Coronary artery (tissue), 2 donors: ENCODE results near the gene EFNA1.

Experiments
- DNase-seq: peaks from one replicate; pipeline ENCODE4 v3.0.0-alpha.2; 2017; ENCODE audit warnings: low spot score
- H3K27ac ChIP-seq, 2 donors: fragments of 200-600 bp; sonication (generic); one replicate each; pipeline ENCODE4 v1.5.1; 2016 to 2019
- H3K4me3 ChIP-seq: fragments of 200-600 bp; sonication (generic); 2 replicates; pipeline ENCODE4 v1.5.1; 2016; ENCODE audit warnings: mild to moderate bottlenecking, moderate library complexity
- CTCF ChIP-seq: fragments of 200-600 bp; sonication (generic); IDR thresholded peaks from one replicate; pipeline ENCODE4 v1.5.1; 2019; ENCODE audit warnings: antibody characterized with exemption

The EFNA1 gene

GRCh38 chr1:155107309-155108264 lies 20.1 kb upstream of the EFNA1 start:
- no peak overlapping the region for H3K27ac ChIP-seq
- TF ChIP-seq CTCF, result no peak
- H3K4me3 ChIP-seq, result no peak overlapping the region
- DNase-seq, result no peak

GRCh38 chr1:155108296-155108695 lies 19.4 kb upstream of the EFNA1 start:
- no peak for DNase-seq
- TF ChIP-seq CTCF, result no peak
- H3K4me3 ChIP-seq, result no peak overlapping the region
- H3K27ac ChIP-seq, result no peak overlapping the region

GRCh38 chr1:155110381-155110780 lies 17.3 kb upstream of the EFNA1 start:
- H3K27ac ChIP-seq, result no peak overlapping the region

GRCh38 chr1:155110826-155111225 lies 16.9 kb upstream of the EFNA1 start:
- no peak for DNase-seq
- H3K4me3 ChIP-seq, result no peak overlapping the region
- no peak overlapping the region for H3K27ac ChIP-seq
- no peak for TF ChIP-seq CTCF

More at GRCh38 chr1:155110381-155110780, 17.3 kb upstream of the EFNA1 start:
- no peak for DNase-seq
- no peak overlapping the region for H3K4me3 ChIP-seq
- TF ChIP-seq CTCF, result no peak

GRCh38 chr1:155113450-155113980 lies 14.2 kb upstream of the EFNA1 start:
- Histone ChIP-seq H3K4me3 (no peak overlapping the region), H3K27ac (no peak overlapping the region)
- TF ChIP-seq CTCF, result no peak
- no peak for DNase-seq

- Histone ChIP-seq H3K4me3 (no peak overlapping the region), H3K27ac (no peak overlapping the region)
- DNase-seq, result no peak
- no peak for TF ChIP-seq CTCF
These were observed 11.4 kb upstream of the EFNA1 start for GRCh38 chr1:155116113-155116764.
